IMR-90 (cell line): ENCODE results near the gene PHAF1.

ENCODE experiments used
- BHLHE40 ChIP-seq: fragments of 150-350 bp; IDR thresholded peaks from 2 replicates; pipeline ENCODE4 v1.6.1; 2016; ENCODE audit warnings: mild to moderate bottlenecking, low read depth, low read length
- CEBPB ChIP-seq: IDR thresholded peaks from 2 replicates; pipeline ENCODE4 v1.6.1; 2012; ENCODE audit warnings: low read depth, low read length, improper control_type of control experiment
- MAFK ChIP-seq: IDR thresholded peaks from 2 replicates; pipeline ENCODE4 v1.6.1; 2012; ENCODE audit warnings: low read depth, low read length, improper control_type of control experiment
- MAZ ChIP-seq: IDR thresholded peaks from 2 replicates; pipeline ENCODE4 v1.6.1; 2012; ENCODE audit warnings: low read depth, mild to moderate bottlenecking, low read length, improper control_type of control experiment, moderate library complexity, borderline replicate concordance
- MXI1 ChIP-seq: IDR thresholded peaks from 2 replicates; pipeline ENCODE4 v1.6.1; 2012; ENCODE audit warnings: low read depth, mild to moderate bottlenecking, low read length, moderate library complexity, borderline replicate concordance
- POLR2A ChIP-seq: IDR thresholded peaks from 2 replicates; pipeline ENCODE4 v1.6.1; 2012; ENCODE audit warnings: mild to moderate bottlenecking, low read depth, low read length
- RAD21 ChIP-seq: IDR thresholded peaks from 2 replicates; pipeline ENCODE4 v1.6.1; 2012; ENCODE audit warnings: low read length, improper control_type of control experiment
- SMC3 ChIP-seq: fragments of 150-350 bp; IDR thresholded peaks from 2 replicates; pipeline ENCODE4 v1.6.1; 2016; ENCODE audit warnings: low read depth, mild to moderate bottlenecking, antibody characterized with exemption, low read length, moderate library complexity
- USF2 ChIP-seq: fragments of 150-350 bp; IDR thresholded peaks from 2 replicates; pipeline ENCODE4 v1.6.1; 2017; ENCODE audit warnings: mild to moderate bottlenecking, antibody characterized with exemption, low read length, low read depth
- TF ChIP-seq, protein P1 (sequence below): conservative IDR thresholded peaks from 2 replicates; pipeline ENCODE4 v1.5.1; 2012; ENCODE audit warnings: mild to moderate bottlenecking, low read depth, low read length, improper control_type of control experiment

GRCh38 chr16:67170168-67170948, 60.6 kb downstream of the PHAF1 start, which contains the start of gene NOL3:
- TF ChIP-seq, protein P1, sequence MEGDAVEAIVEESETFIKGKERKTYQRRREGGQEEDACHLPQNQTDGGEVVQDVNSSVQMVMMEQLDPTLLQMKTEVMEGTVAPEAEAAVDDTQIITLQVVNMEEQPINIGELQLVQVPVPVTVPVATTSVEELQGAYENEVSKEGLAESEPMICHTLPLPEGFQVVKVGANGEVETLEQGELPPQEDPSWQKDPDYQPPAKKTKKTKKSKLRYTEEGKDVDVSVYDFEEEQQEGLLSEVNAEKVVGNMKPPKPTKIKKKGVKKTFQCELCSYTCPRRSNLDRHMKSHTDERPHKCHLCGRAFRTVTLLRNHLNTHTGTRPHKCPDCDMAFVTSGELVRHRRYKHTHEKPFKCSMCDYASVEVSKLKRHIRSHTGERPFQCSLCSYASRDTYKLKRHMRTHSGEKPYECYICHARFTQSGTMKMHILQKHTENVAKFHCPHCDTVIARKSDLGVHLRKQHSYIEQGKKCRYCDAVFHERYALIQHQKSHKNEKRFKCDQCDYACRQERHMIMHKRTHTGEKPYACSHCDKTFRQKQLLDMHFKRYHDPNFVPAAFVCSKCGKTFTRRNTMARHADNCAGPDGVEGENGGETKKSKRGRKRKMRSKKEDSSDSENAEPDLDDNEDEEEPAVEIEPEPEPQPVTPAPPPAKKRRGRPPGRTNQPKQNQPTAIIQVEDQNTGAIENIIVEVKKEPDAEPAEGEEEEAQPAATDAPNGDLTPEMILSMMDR = peak; percentile 22; the same call in 1 of the 2 replicates
- TF ChIP-seq POLR2A = peak; percentile 45; the same call in 1 of the 2 replicates
- TF ChIP-seq RAD21 = 0 out of 2 replicates have a peak, but pooled peaks have one; percentile 13
- no peak for TF ChIP-seq USF2
- peak; percentile 61; the same call in 1 of the 2 replicates for TF ChIP-seq MAZ
- TF ChIP-seq BHLHE40 = no peak
- TF ChIP-seq CEBPB = no peak
- TF ChIP-seq MAFK = peak; percentile 8; the same call in 1 of the 2 replicates
- 0 out of 2 replicates have a peak, but pooled peaks have one; percentile 9 for TF ChIP-seq SMC3
- no peak for TF ChIP-seq MXI1
